Measurements from ENCODE around the gene ZNF668. TPM values are rescaled to one million over a fixed set of nuclear protein-coding genes. Genes with fewer than 3 reads are reported as not detected.

The ZNF668 gene
- total RNA-seq, 1 donor from 2014 or later, result 14.9 TPM

DNA sequence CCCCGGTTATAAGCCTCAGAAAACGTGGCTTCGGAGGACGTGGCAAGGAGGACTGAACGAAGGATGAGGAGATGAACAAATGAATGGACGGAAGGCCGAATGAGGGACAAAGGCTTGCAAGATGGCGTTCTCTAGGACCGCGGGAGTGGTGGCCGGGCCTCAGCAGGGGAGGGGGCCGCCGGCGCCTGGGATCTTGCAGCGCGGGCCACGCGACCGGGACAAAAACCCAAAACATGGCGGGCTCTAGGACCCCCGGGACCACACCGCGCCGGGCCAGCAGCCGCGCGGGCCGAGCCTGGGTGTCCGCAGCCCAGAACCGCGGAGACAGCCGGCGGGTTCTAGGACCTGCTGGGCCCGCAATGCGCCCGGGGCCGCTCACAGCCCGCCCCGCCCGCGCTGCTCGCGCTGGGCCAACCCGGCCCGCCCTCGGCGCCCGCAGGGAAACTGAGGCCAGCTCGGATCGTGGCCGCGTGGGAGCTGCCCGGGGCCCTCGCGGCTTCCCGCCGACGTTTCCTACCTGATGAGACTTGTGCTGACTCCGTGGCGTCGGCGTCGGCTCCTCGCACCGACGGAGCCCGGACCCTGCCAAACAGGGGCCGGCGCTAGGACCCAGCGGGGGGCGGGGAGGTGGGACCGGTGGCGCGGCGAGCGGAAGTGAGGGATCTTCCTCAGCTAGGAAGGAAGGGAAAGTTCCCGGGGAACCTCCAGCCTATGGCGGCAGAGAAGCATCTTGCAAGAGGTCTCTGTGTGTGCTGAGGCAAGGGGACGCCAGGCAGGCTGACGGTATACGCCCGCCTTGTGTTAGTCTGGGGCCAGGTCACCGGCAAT, 684 bp downstream of the ZNF668 start:
- Mint-ChIP-seq H3K27me3 (ENCODE audit: insufficient read depth) (no peaks in the 10 kb centered on the region), H3K27ac (peak overlapping the region; percentile 96), H3K4me1 (ENCODE audit: low read depth) (peaks cover 40% of the 10 kb centered on the region), H3K9me3 (no peaks in the 10 kb centered on the region), H3K36me3 (ENCODE audit: low read depth) (peaks cover 26% of the 10 kb centered on the region), H3K4me3 (peak overlapping the region; percentile 99)
- intact Hi-C loops (cut with micrococcal nuclease), result loop anchor here (2.0 to 10.0 kb wide), 4 partner anchors 281 to 1211 kb away; partner anchors contain the start of genes CDIPT, CFAP119, ITGAX and RNF40
- peak; percentile 87 for DNase-seq (ENCODE audit: low spot score)

DNA sequence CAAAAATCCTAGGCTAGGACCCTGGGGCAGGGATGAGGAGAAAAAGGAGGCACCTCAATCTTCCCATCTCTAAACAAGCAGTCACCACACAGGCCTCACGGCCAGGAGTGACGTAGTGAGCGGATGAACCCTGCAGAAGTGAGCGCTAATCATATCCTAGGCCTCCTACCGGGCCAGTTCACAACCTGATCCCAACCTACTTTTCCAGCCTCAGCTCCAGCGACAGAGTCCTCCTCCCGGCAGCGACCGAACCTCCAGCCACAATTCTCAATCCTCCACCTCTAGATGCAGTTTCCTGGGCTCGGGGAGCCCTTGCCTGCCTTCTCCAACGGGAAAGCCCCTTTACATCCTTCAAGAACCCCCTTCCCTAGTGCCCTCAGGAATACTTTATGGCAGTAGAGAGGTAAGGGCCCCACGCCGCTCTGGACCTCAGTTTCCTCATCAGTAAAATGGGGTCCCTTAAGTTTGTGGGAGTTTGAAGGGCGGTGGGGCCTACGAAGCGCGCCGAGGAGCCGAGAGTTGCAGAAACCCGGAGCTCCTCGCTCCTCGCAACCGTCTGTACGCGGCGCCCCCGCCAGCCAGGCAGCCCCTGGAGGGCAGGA, 1.4 kb downstream of the ZNF668 start:
- DNase-seq (ENCODE audit: low spot score), result peak; percentile 17
- Mint-ChIP-seq H3K27ac (peak overlapping the region; percentile 93), H3K36me3 (ENCODE audit: low read depth) (peaks cover 19% of the 10 kb centered on the region), H3K4me3 (peak overlapping the region; percentile 99), H3K9me3 (no peaks in the 10 kb centered on the region), H3K27me3 (ENCODE audit: insufficient read depth) (no peaks in the 10 kb centered on the region), H3K4me1 (ENCODE audit: low read depth) (peaks cover 43% of the 10 kb centered on the region)
- intact Hi-C loops (cut with micrococcal nuclease), result loop anchor here (2.0 to 10.0 kb wide), 4 partner anchors 282 to 1210 kb away; partner anchors contain the start of genes CDIPT, CFAP119, ITGAX and RNF40

DNA sequence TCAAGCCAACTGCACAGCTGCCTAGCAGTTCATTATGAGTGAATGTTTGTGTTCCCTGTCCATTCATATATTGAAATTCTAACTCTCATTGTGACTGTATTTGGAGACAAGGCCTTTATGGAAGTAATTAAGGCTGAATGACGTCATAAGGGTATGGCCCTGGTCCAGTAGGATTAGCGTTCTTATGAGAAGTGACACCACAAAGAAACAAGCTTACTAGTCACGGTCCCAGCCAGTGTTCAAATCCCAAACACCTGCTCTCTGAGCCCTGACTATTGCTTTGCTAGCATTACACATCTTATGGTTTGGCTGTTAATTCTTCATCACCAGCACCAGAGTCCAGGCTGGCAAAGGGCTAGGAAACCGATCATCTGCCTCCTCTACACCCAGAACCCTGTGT, 2.2 kb downstream of the ZNF668 start:
- DNase-seq (ENCODE audit: low spot score), result no peak
- H3K4me1 Mint-ChIP-seq (ENCODE audit: low read depth), result peaks cover 49% of the 10 kb centered on the region
- intact Hi-C loops (cut with micrococcal nuclease), result loop anchor here (2.0 to 10.0 kb wide), 4 partner anchors 283 to 1210 kb away; partner anchors contain the start of genes CDIPT, CFAP119, ITGAX and RNF40
- peak overlapping the region; percentile 99 for H3K4me3 Mint-ChIP-seq
- H3K36me3 Mint-ChIP-seq (ENCODE audit: low read depth), result peaks cover 19% of the 10 kb centered on the region
- H3K27ac Mint-ChIP-seq, result peak overlapping the region; percentile 93
- no peaks in the 10 kb centered on the region for H3K9me3 Mint-ChIP-seq
- H3K27me3 Mint-ChIP-seq (ENCODE audit: insufficient read depth), result no peaks in the 10 kb centered on the region

DNA sequence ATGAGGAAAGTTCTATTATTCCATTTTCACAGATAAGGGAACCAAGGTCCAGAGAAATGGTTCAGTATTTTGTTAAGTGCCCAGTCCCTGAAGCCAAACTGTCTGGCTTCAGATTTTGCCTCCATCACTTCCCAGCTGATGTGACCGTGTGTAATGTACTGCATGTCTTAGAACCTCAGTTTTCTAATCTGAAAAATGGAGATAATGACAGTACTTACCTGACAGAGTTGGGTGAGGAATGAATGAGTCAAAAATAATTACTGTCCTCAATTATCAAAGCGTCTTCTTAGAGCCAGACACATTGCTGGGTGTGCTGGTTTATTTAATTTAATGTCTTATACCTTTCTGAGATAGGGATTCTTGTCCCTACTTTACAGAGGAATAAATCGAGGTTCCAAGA, 6.7 kb downstream of the ZNF668 start:
- Mint-ChIP-seq H3K27ac (no peak overlapping the region), H3K36me3 (ENCODE audit: low read depth) (peaks cover 18% of the 10 kb centered on the region), H3K4me1 (ENCODE audit: low read depth) (peaks cover 66% of the 10 kb centered on the region), H3K27me3 (ENCODE audit: insufficient read depth) (no peaks in the 10 kb centered on the region), H3K4me3 (no peak overlapping the region), H3K9me3 (no peaks in the 10 kb centered on the region)
- intact Hi-C loops (cut with micrococcal nuclease), result no loop called here
- DNase-seq (ENCODE audit: low spot score), result no peak

DNA sequence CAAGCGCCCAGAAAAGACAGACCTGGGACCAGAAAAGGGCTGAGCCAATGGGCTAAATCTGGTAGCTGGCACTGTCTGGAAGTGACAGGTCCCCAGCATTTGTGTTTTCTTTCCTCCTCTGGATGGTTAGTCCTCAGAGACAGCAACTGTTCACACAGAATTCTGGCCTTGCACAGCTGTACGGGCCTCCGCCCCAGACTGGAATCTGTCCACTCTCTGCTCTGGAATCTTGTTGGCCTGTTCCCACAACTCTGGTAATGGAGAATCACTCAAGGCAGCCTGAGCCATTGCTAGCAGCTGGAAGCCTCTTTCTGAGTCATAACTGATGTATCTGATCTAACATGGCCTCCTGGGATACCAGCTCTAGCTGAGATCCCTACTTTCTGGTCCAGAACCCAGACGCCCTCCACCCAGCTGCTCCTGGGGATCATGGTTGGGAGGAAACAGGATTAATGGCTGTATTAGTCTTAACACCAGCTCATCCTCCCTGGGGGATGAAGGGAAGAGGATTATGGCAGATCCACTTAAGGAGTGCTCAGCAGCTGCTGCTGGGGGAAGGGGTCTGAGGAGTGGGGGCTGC, 9.1 kb downstream of the ZNF668 start:
- H3K4me1 Mint-ChIP-seq (ENCODE audit: low read depth), result peaks cover 56% of the 10 kb centered on the region
- intact Hi-C loops (cut with micrococcal nuclease), result no loop called here

DNA sequence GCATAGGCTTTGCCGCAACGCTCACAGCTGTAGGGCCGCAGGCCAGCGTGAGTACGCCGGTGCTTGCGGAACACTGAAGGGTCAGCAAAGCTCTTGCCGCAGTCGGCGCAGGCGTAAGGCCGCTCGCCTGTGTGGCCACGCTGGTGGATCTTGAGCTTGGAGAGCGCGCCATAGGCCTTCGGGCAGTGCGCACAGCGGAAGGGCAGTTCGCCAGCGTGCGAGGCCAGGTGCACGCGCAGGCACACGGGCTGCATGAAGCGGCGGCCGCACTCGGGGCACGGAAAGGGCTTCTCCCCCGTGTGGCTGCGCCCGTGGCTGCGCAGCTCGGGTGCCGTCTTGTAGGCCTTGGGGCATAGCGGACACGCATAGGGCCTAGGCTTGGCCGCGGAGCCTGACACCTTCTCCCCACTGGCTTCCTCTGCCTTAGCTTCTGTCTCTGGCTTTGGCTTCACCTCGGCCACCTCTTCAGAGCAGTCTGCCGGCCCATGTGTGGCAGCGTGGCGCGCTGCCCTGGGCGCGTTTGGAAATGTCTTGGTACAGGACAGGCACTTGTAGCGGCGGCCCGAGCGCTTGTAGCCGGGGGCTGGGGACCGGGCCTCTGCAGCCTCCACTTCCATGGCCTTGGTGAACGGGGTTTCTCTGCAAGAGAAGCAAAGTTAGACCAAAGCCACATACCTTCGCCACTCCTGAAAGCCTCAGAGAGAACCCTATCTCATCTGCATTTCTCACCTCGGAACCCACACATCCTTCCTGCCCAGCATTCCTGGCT, 10.0 kb downstream of the ZNF668 start:
- peaks cover 27% of the 10 kb centered on the region for H3K36me3 Mint-ChIP-seq (ENCODE audit: low read depth)
- H3K9me3 Mint-ChIP-seq, result no peaks in the 10 kb centered on the region
- peak overlapping the region; percentile 76 for H3K4me3 Mint-ChIP-seq
- H3K27ac Mint-ChIP-seq, result peak overlapping the region; percentile 68
- peak; percentile 33 for DNase-seq (ENCODE audit: low spot score)
- intact Hi-C loops (cut with micrococcal nuclease), result no loop called here
- H3K4me1 Mint-ChIP-seq (ENCODE audit: low read depth), result peaks cover 50% of the 10 kb centered on the region
- no peaks in the 10 kb centered on the region for H3K27me3 Mint-ChIP-seq (ENCODE audit: insufficient read depth)

More for the DNA sequence above, 9.1 kb downstream of the ZNF668 start:
- Mint-ChIP-seq H3K9me3 (no peaks in the 10 kb centered on the region), H3K36me3 (ENCODE audit: low read depth) (peaks cover 24% of the 10 kb centered on the region), H3K4me3 (peak overlapping the region; percentile 76), H3K27ac (peak overlapping the region; percentile 70), H3K27me3 (ENCODE audit: insufficient read depth) (no peaks in the 10 kb centered on the region)
- no peak for DNase-seq (ENCODE audit: low spot score)

DNA sequence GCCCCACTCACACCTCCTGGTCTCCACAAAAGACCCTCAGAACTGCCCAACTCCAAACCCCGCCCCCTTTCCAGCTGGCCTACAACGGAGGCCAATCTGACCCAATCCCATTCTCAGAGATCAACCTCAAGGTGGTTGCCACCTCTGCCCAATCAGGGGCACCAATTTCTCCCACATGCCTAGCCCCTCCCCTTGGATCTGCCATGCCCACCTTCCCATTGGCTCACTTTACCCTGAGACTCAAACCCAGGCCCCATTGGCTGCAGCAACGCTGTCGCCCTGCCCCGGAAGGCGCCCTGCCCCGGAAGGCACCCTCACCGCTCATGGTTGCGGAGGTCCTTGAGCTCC, 10.6 kb downstream of the ZNF668 start:
- DNase-seq (ENCODE audit: low spot score), result no peak
- Mint-ChIP-seq H3K36me3 (ENCODE audit: low read depth) (peaks cover 27% of the 10 kb centered on the region), H3K27ac (peak overlapping the region; percentile 1), H3K9me3 (no peaks in the 10 kb centered on the region), H3K4me1 (ENCODE audit: low read depth) (peaks cover 47% of the 10 kb centered on the region), H3K4me3 (peak overlapping the region; percentile 57), H3K27me3 (ENCODE audit: insufficient read depth) (no peaks in the 10 kb centered on the region)
- intact Hi-C loops (cut with micrococcal nuclease), result no loop called here

DNA sequence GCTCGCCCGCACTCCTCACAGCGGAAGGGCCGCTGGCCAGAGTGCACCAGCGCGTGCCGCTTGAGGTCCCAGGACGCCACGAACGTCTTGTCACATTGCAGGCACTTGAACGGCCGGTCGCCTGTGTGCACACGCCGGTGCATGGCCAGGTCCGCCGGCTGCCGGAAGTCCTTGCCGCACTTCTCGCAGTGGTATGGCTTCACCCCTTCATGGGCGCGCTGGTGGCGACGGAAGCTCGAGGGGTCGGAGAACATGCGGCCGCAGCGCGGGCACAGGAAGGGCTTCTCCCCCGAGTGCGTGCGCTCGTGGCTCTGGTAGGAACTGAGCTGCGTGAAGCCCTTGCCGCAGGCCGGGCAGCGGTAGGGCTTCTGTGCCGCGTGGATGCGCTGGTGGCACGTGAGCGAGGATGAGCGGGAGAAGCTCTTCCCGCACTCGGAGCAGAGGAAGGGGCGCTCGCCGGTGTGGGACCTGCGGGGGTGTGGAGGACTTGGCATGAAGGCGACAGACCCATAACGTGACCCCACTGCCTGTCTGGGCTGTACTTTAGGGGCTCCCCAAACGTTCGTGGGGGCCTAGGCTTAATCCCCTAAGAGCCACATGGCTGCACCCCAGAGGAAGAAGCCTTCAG, 12.1 kb downstream of the ZNF668 start:
- Mint-ChIP-seq H3K9me3 (no peaks in the 10 kb centered on the region), H3K36me3 (ENCODE audit: low read depth) (peaks cover 24% of the 10 kb centered on the region), H3K4me3 (no peak overlapping the region), H3K27ac (no peak overlapping the region), H3K27me3 (ENCODE audit: insufficient read depth) (no peaks in the 10 kb centered on the region), H3K4me1 (ENCODE audit: low read depth) (peaks cover 39% of the 10 kb centered on the region)
- intact Hi-C loops (cut with micrococcal nuclease), result no loop called here
- DNase-seq (ENCODE audit: low spot score), result no peak

DNA sequence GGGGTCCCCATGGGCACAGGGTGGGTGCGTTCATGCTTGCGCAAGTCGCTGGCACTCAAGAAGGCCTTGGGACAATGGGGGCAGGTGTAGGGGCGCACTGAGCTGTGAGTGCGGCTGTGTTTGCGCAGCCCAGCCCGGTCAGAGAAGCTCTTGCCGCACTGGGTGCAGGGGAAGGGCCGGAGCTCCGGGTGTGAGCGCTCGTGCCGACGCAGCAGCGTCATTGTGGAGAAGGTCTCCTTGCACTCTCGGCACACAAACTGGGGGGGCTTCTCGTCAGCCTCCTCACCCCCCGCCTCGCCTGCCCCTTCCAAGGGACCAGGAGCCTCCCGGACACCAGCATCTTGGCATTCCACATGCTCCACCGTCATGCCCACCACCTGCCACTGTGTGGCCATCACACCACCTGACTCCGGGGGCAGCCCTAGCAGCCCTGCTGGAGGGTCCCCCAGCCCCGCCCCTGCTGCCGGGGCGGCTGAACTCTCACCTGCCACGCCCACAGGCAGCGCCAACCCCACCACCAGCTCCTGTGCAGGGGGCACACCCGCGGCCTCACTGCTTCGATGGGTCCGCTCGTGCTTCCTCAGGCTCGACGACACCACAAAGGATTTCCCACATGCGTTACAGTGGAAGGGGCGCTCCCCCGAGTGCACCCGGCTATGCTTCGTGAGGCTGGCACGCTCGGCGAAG, 12.8 kb downstream of the ZNF668 start:
- H3K36me3 Mint-ChIP-seq (ENCODE audit: low read depth), result peaks cover 24% of the 10 kb centered on the region
- no peak overlapping the region for H3K4me3 Mint-ChIP-seq
- peaks cover 33% of the 10 kb centered on the region for H3K4me1 Mint-ChIP-seq (ENCODE audit: low read depth)
- H3K27ac Mint-ChIP-seq, result no peak overlapping the region
- H3K9me3 Mint-ChIP-seq, result no peaks in the 10 kb centered on the region
- H3K27me3 Mint-ChIP-seq (ENCODE audit: insufficient read depth), result no peaks in the 10 kb centered on the region
- no peak for DNase-seq (ENCODE audit: low spot score)
- intact Hi-C loops (cut with micrococcal nuclease), result no loop called here

DNA sequence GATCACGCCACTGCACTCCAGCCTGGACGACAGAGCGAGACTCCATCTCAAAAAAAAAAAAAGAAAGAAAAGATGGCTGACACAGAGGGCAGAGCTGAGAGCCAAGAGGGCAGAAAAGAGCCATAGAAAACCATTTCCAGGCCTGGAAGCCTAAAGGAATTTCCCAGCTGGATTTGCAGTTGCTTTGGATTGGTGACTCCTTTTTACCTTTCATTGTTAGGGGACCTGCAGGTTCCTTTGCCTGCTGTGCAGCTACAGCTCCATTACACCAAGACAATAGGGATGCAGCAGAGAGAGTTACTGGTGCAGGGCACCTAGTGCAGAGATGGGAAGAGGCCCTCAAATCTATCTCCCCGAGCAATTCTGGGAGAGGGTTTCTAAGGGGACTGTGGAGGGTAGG, 18.4 kb downstream of the ZNF668 start:
- peaks cover 10% of the 10 kb centered on the region for H3K4me1 Mint-ChIP-seq (ENCODE audit: low read depth)
- no peak overlapping the region for H3K27ac Mint-ChIP-seq
- intact Hi-C loops (cut with micrococcal nuclease), result no loop called here
- H3K27me3 Mint-ChIP-seq (ENCODE audit: insufficient read depth), result no peaks in the 10 kb centered on the region
- no peak overlapping the region for H3K4me3 Mint-ChIP-seq
- no peaks in the 10 kb centered on the region for H3K9me3 Mint-ChIP-seq
- DNase-seq (ENCODE audit: low spot score), result no peak
- H3K36me3 Mint-ChIP-seq (ENCODE audit: low read depth), result peaks cover 11% of the 10 kb centered on the region

DNA sequence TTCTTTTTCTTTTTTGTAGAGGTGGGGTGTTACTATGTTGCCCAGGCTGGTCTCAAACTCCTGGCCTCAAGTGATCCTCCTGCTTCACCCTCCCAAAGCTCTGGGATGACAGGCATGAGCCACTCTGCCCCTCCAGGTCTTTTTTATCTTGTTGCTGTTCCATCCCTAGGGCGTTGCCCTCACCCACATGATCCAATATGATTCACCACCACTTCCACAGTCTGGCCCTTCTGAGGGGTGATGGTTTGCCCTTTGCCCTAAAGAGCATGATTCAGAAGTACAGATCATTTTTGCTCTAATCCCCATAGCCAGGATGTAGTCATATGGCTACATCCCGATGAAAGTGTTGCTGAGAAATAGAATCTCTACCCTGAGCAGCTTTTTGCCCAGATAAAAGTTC, 21.9 kb downstream of the ZNF668 start:
- no peaks in the 10 kb centered on the region for H3K27me3 Mint-ChIP-seq (ENCODE audit: insufficient read depth)
- H3K9me3 Mint-ChIP-seq, result no peaks in the 10 kb centered on the region
- peaks cover 3% of the 10 kb centered on the region for H3K36me3 Mint-ChIP-seq (ENCODE audit: low read depth)
- intact Hi-C loops (cut with micrococcal nuclease), result no loop called here
- H3K4me1 Mint-ChIP-seq (ENCODE audit: low read depth), result peaks cover 10% of the 10 kb centered on the region
- H3K27ac Mint-ChIP-seq, result no peak overlapping the region
- no peak overlapping the region for H3K4me3 Mint-ChIP-seq
- DNase-seq (ENCODE audit: low spot score), result no peak

Data from activated T-helper 1 cell treated with anti-CD3 and anti-CD28 coated beads, Interleukin-12 subunit alpha, Interleukin-12 subunit beta, Interleukin-2, Interleukin-4 antibody, amounts not matched to agents 30 ng/mL and 10 ng/mL and 1 ng/mL, durations not matched to agents 14 hours and 24 hours and 36 hours (primary cell).